Cardiac fibroblast (primary cell): ENCODE measurements around the gene KRT37.
A peak's percentile ranks its signal among the peaks of the same experiment; 100 is the strongest.

Experiments
- DNase-seq, 2 donors: peaks; one replicate each; pipeline versions ENCODE4 v3.0.0 to v3.0.0-alpha.2; 2010; ENCODE audit warnings: low read depth in 2 of 2
- H3K4me3 ChIP-seq, 2 donors: replicated peaks in 1 of 2; 1 replicate in 1 of 2; 2 replicates in 1 of 2; pipeline ENCODE4 v1.5.1; 2011; ENCODE audit warnings: low read depth in 2 of 2, low read length in 2 of 2, mild to moderate bottlenecking in 2 of 2, moderate library complexity in 1 of 2
- CTCF ChIP-seq: IDR thresholded peaks from one replicate; pipeline ENCODE4 v1.5.1; 2011; ENCODE audit warnings: low read depth, mild to moderate bottlenecking, low read length, inconsistent platforms

KRT37 gene

DNA sequence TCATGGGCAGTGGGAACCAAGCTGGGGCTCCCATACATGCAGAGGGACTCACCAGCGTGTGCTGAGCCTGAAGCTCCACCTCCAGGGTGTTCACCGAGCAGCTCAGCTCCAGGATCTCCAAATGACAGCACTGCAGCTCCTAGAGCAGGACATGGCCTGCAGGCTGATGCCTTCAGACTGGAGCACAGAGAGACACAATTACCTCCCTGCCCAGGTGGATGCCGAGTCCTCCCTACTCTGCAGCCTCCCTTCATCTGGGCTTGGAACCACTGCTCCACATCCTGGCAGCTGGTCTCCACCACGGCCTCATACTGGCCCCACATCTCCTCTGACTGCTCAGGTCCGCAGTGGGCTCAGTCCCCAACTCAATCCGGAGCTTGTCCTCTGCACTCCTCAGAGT is 24.6 kb upstream of the KRT37 start:
- no peak overlapping the region for H3K4me3 ChIP-seq
- no peak for DNase-seq
- TF ChIP-seq CTCF = no peak

DNA sequence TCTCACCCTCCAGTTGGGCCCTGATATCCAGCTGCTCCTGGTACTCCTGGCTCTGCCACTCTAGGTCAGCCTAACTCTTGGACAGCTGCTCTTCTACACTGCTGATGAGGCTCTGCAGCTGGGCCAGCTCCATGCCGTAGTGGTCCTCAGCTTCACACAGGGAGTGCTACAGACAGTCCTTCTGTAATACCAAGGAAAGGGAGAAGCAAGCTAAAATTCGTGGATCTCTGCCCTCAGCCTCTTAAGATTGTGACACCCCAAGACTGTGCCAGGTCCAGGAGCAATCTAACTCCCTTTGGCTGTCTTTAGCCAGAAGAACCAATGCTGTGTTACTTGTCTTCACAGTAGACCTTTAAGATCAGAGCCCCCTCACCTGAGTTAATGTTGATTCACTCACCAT is 24.1 kb upstream of the KRT37 start:
- DNase-seq = no peak
- TF ChIP-seq CTCF = no peak
- H3K4me3 ChIP-seq = no peak overlapping the region

DNA sequence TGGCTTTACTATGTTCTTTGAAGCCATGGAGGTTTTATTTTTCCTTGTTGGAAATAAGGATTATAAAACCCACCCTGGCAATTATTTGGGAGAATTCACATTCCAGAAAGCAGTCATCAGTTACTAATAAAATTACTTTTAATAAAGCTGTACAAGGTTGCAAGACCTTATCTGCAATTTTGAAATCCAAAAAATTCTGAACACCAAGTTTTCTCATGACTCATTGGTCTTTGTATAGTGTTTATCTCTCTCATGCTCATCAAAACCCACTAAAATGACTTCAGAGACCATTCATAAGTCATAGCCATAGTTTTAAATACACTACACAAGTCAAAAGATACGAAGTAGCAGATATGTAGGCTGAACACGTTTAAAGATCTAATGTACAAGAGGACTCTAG is 22.4 kb upstream of the KRT37 start:
- TF ChIP-seq CTCF = no peak
- H3K4me3 ChIP-seq = no peak overlapping the region
- DNase-seq = peak; percentile 69

GRCh38 chr17:41444640-41445039 is 20.3 kb upstream of the KRT37 start:
- no peak for TF ChIP-seq CTCF
- DNase-seq = no peak
- H3K4me3 ChIP-seq = no peak overlapping the region

DNA sequence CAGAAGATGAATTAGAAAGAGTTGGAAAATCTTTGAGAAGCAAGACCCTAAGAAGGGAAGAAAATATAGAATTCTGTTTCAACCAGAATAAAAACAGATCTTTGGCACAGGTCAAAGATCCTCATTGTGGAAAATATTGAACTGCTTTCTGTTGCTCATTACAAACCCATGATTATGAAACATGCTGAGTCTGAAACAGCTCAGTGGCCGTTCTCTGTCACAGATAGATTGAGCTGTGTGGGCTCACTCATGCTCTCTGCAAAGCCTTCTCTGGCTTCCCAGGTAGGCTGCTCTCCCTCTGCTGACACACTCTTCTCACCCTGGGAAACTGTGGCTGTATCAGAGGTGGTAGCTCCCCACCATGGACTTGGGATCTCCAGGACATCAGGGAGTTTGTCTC is 19.8 kb upstream of the KRT37 start:
- H3K4me3 ChIP-seq = no peak overlapping the region
- TF ChIP-seq CTCF = no peak
- DNase-seq = no peak

DNA sequence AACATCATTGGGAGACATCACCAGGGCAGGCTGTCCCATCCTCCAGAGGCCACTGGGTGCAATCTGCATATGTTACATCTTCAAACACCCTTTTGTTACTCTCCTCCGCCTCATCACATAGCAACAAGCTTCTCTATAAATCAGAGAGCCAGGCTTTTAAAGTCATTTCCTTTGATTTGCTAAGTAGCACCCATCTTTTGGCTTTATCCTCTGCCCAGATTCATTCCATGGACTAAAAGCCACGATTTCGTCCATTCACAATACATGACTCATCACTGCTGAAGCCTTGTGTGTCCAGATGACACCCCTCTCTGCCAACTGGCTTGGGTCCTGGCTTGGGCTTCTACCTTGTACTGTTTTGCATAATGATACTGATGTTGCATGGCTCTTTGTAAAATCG is 18.4 kb upstream of the KRT37 start:
- TF ChIP-seq CTCF = no peak
- H3K4me3 ChIP-seq = no peak overlapping the region
- DNase-seq = peak; percentile 31 to 52

- DNase-seq = no peak
- no peak within 1 kb of the TSS for H3K4me3 ChIP-seq
- TF ChIP-seq CTCF = no peak
Measured at GRCh38 chr17:41440531-41441033, 16.2 kb upstream of the KRT37 start, which contains the start of gene KRT38. Gene KRT38, minus strand, starts transcription at chr17:41440983. Its CDS starts 62 bp downstream, at chr17:41440921.
